ENCODE data around the gene PRRG2.
"Not testable (repeated sequence)": the region's sequence is repeated elsewhere in the genome, so short reads cannot be mapped to it uniquely, and the experiment has no call there.

- TF ChIP-seq POLR2A, CTCF (IDR thresholded peaks at IDR 0.05): not testable (repeated sequence)
Measured at GRCh38 chr19:49617860-49618259, 36.7 kb downstream of the PRRG2 start.

Measured in testis (tissue), 2 donors.